Measurements from ENCODE around the gene APC2. TPM values are rescaled to one million over a fixed set of nuclear protein-coding genes. Genes with fewer than 3 reads are reported as not detected.

APC2 gene
- polyA plus RNA-seq, 1 experiment: 0.07 TPM

- ChIA-PET POLR2A (no interaction called here), CTCF (no interaction called here)
- Histone ChIP-seq H3K4me3 (ENCODE audit: low read depth, low read length) (no peak overlapping the region), H3K36me3 (ENCODE audit: control insufficient read depth, insufficient read depth, low read length) (no peaks in the 10 kb centered on the region), H3K27me3 (ENCODE audit: control insufficient read depth, insufficient read depth, low read length) (peaks cover 7% of the 10 kb centered on the region)
- no peak for TF ChIP-seq CTCF (IDR thresholded peaks at IDR 0.05; ENCODE audit: insufficient read depth, low read depth, low read length)
- no peak for DNase-seq (ENCODE audit: low read depth)
Observed at GRCh38 chr19:1494115-1494815, 44.3 kb downstream of the APC2 start.

GRCh38 chr19:1495051-1495798 lies 45.3 kb downstream of the APC2 start:
- TF ChIP-seq CTCF (IDR thresholded peaks at IDR 0.05; ENCODE audit: insufficient read depth, low read depth, low read length): no peak
- CTCF ChIA-PET: no interaction called here
- H3K4me3 ChIP-seq (ENCODE audit: low read depth, low read length): no peak overlapping the region
- POLR2A ChIA-PET: no interaction called here
- peaks cover 7% of the 10 kb centered on the region for H3K27me3 ChIP-seq (ENCODE audit: control insufficient read depth, insufficient read depth, low read length)
- no peaks in the 10 kb centered on the region for H3K36me3 ChIP-seq (ENCODE audit: control insufficient read depth, insufficient read depth, low read length)
- no peak for DNase-seq (ENCODE audit: low read depth)

- H3K27me3 ChIP-seq (ENCODE audit: control insufficient read depth, insufficient read depth, low read length): peaks cover 7% of the 10 kb centered on the region
Observed at GRCh38 chr19:1495799-1496713, 46.1 kb downstream of the APC2 start.

GRCh38 chr19:1496714-1497577 lies 47.0 kb downstream of the APC2 start:
- DNase-seq (ENCODE audit: low read depth): no peak
- ChIA-PET POLR2A (no interaction called here), CTCF (no interaction called here)
- Histone ChIP-seq H3K4me3 (ENCODE audit: low read depth, low read length) (no peak overlapping the region), H3K27me3 (ENCODE audit: control insufficient read depth, insufficient read depth, low read length) (peaks cover 2% of the 10 kb centered on the region), H3K36me3 (ENCODE audit: control insufficient read depth, insufficient read depth, low read length) (no peaks in the 10 kb centered on the region)
- no peak for TF ChIP-seq CTCF (IDR thresholded peaks at IDR 0.05; ENCODE audit: insufficient read depth, low read depth, low read length)

More at GRCh38 chr19:1495799-1496713, 46.1 kb downstream of the APC2 start:
- DNase-seq (ENCODE audit: low read depth): no peak
- TF ChIP-seq CTCF (IDR thresholded peaks at IDR 0.05; ENCODE audit: insufficient read depth, low read depth, low read length): no peak
- H3K36me3 ChIP-seq (ENCODE audit: control insufficient read depth, insufficient read depth, low read length): no peaks in the 10 kb centered on the region
- H3K4me3 ChIP-seq (ENCODE audit: low read depth, low read length): no peak overlapping the region
- CTCF ChIA-PET: no interaction called here
- POLR2A ChIA-PET: no interaction called here
